ENCODE measurements around the gene TM4SF4.

DNA sequence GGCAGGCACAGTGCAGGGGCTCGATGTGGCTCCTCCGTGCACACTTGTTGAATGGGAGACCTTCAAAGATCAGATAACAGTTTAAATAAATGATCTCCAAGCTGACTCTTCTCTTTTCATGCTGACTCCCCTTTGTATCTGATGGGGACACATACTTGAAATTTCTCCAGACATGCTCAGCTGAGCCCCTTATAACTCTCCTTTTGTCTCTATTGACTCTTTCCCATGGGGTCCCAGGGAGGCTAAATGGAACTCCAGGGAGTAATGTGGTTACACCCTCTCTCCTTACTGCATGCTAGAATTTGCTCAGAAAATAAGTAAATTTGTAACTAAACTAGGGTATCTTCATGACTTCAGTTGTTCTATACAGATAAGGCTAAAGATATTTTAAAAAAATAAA lies 48.2 kb upstream of the TM4SF4 start:
- TF ChIP-seq, protein P1, sequence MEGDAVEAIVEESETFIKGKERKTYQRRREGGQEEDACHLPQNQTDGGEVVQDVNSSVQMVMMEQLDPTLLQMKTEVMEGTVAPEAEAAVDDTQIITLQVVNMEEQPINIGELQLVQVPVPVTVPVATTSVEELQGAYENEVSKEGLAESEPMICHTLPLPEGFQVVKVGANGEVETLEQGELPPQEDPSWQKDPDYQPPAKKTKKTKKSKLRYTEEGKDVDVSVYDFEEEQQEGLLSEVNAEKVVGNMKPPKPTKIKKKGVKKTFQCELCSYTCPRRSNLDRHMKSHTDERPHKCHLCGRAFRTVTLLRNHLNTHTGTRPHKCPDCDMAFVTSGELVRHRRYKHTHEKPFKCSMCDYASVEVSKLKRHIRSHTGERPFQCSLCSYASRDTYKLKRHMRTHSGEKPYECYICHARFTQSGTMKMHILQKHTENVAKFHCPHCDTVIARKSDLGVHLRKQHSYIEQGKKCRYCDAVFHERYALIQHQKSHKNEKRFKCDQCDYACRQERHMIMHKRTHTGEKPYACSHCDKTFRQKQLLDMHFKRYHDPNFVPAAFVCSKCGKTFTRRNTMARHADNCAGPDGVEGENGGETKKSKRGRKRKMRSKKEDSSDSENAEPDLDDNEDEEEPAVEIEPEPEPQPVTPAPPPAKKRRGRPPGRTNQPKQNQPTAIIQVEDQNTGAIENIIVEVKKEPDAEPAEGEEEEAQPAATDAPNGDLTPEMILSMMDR (IDR thresholded peaks at IDR 0.05 in 4 of 5, conservative IDR thresholded peaks at IDR 0.05 in 1 of 5) = no peak
- no peak for TF ChIP-seq POLR2A (IDR thresholded peaks at IDR 0.05)

All from gastrocnemius medialis (tissue), 4 donors.